ENCODE results near the gene RNF10.
"Not testable (repeated sequence)": the region's sequence is repeated elsewhere in the genome, so short reads cannot be mapped to it uniquely, and the experiment has no call there.

RNF10 gene

GRCh38 chr12:120534203-120534702 is at the start of gene RNF10:
TSS of gene RNF10 (plus strand) at chr12:120534356. CDS start at chr12:120534812, 456 bp downstream.
- peak; percentile 33 to 58 (median 46) for DNase-seq

DNA sequence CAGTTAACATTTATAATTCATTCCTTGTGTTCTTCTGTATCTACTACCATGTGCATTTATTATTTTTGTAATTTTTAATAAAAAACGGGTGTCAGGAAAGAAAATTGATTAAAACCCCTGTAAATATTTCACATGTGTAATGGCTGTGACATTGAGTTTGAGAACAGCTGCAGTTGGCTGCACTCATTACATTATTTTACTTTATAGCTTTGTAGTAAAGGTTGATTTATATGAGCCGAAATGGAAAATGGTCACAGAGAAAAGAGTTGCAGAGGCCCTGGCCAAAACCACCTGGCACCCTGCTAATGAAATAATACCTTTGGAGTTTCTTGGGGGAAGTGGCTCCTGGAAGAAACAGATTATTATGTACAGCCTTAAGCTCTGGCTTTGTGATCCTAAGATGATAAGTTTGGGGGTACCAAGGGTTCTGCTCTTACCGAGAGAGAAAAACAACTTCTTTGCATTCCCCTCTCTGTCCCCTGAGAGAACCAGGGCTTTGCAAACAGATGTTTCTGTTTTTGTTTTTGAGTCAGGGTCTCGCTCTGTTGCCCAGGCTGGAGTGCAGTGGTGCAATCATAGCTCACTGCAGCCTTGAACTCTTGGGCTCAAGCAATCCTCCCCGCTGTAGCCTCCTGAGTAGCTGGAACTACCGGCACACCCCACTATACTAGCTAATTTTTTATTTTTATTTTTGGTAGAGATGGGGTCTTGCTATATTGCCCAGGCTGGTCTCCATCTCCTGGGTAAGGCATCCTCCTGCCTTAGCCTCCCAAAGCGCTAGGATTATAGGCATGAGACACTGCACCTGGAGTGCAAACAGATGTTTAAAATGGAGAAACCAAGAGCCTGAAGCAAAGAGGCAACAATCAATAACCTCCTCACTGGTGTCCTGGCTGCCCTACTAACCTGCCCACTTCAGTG is 47.9 kb upstream of the RNF10 start:
- no peak for DNase-seq

DNA sequence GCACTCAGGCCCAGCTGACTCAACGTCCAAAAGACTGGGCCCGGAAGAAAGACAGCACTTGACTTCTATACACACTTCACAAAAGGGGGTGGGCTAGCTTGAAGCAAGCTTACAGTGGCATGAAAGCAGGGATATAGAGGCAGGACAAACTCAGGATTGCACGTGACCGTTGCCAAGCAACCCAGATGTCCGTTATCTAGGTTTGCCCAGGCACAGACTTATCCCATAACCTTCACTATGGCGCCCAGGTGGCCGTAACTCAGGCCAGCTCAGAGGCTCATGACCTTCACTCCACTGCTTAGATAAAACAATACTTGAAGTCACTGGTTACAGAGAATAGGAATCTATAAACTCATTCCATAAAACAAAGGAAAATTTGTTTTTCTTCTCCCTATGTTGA is 46.6 kb upstream of the RNF10 start:
- DNase-seq = not testable (repeated sequence)

DNA sequence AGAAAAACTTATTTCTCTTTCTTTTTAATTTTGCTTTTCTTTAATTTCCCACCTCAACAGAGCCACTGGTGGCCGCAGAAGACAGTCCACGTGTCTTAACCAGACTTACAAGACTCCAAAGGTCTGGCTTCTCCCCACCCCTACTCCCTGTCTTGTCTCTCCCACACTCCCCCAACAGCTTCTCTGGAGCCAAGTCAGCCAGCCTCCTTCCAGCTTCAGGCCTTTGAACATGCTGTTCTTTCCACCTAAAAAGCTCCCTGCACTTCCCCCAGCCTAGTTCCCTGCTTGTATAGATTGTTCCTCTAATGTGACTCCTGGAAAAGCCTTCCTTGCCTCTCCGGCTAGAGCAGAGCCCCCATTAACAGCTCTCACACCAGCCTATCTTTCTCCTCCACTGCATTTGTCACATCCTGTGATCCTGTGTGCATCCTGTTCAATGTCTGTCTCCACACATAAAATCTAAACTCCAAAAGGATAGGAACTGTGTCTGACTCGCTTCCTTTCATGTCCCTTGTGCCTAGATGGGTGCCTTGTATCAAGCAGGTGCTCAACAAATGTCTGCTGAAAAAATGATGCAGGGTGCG is 46.0 kb upstream of the RNF10 start:
- DNase-seq = no peak

GRCh38 chr12:120489018-120489417 is 45.1 kb upstream of the RNF10 start:
- no peak for DNase-seq

DNA sequence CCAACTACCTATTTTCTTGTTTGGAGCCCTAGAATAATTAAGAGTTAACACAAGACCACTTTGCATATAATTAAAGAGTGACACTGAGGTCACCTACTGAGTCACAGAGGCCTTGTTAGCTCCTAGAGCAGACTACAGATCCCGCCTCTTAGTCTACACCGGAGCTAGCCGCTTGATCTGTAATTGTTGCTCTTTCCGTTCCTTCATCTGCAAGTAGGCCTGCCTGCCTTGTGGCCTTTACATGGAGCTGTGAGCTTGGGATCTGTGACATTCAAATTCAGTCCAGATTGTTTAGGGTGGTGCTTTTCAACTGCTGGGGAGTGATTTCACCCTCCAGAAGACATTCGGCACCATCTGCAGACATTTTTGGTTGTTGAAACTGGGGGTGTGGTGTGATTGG is 43.8 kb upstream of the RNF10 start:
- no peak for DNase-seq

DNA sequence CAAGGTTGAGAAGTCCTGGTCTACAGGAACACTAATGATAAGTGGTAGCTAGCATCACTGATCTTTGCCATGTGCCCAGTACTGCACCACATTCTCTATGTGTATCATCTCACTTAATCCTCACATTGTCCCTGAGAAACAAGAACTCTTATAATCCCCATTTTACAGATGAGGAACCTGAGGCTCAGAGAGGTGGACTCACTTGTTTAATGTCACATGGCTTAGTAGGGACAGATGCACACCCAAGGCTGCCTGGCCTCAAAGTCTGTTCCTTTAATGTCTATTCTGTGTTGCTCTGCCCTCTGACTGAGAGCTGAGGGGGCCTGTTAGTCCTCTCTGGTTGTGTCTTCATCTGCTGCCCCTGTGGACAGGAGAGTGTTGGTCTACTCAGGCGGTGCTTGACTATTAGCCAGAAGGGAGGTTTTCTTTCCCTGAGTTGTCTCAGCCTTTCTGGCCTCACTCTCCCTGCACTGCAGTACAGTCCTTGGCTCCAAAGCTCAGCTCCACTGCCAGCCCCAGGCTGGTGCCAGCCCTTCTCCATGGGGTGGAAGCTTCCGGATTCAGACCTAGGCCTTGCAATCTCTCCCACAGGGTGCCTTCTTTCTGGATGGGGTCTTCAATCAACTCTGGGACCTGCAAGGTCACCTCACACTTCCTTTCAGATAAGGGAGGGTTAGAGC is 43.2 kb upstream of the RNF10 start:
- DNase-seq = no peak

- DNase-seq = no peak
Measured at GRCh38 chr12:120495186-120495730, 38.9 kb upstream of the RNF10 start.

- DNase-seq = peak; percentile 94 to 99 (median 96)
Measured at GRCh38 chr12:120495731-120496412, 38.3 kb upstream of the RNF10 start, which contains the start of gene DYNLL1. TSS of gene DYNLL1 (plus strand) at chr12:120496113. CDS start at chr12:120496422, 309 bp downstream.

GRCh38 chr12:120496413-120497340 is 37.5 kb upstream of the RNF10 start:
- peak in 2 of 4 experiments; percentile 2 to 13 for DNase-seq

DNA sequence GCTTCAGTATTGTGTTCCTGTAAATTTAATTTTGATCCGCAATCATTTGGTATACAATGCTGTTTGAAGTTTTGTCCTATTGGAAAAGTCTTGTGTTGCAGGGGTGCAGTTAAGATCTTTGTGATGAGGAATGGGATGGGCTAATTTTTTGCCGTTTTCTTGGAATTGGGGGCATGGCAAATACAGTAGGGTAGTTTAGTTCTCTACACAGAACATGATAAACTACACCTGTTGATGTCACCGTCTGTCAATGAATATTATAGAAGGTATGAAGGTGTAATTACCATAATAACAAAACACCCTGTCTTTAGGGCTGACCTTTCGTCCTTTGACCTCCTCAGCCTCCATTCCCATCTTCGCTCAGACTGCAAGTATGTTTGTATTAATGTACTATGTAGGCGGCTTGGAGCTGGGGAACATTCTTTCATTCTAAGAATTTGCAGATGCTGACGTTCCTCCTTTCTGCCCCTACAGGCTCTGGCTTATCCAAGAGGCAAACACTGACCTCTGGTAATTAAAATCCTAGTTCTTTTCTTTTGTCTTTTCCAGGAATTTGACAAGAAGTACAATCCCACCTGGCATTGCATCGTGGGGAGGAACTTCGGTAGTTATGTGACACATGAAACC is 36.5 kb upstream of the RNF10 start:
- no peak for DNase-seq

DNA sequence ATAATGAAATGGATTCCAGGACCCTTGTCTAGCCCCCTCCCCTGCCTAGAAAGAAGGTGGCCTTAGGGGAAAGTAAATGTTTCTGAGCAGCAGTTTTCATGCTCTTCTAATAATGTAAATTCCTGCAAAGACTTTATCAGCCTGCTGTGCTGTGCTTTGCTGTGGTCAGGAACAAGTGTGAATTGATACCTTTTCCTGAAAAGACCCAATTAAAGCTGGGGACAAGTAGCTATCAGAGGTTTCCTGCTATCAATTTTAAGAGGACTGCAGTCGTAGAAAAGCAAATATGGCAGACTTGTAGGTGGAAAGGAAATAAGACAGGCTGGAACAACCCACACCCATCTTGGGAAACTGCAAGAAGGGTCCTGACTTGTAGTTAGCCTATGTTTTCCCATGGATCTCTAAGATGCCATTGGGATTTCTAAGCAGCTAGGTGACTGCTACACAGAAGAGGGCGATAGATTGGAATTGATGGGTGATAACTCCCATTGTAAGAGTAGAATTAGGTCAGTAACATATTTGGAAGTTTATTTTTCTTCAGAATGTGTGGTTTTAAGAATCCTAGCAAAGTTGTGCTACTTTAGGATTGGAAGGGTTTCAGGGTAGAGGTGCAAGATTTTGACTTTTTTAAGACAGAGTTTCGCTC is 35.2 kb upstream of the RNF10 start:
- no peak for DNase-seq

DNA sequence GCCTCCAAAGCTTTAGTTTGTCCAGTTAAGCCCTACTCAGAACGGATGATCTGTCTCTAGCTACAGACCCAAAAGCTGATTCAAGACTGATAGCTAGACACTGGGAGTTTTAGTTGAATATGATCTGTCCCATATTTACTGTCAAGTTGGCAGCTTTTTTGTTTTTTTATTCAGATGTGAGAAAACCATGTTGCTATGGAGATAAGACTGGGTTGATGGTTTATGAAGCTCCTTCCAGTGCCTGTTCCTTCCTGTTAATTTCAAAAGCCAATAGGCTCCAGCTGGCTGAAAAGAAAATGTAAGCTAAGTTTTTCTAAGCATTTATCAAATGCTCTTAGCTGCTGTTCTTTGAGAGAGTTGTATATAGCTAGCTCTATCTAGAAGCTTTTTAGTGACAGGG is 33.6 kb upstream of the RNF10 start:
- DNase-seq = no peak

- no peak for DNase-seq
Measured at GRCh38 chr12:120504587-120504986, 29.6 kb upstream of the RNF10 start.

GRCh38 chr12:120508537-120508936 is 25.6 kb upstream of the RNF10 start:
- DNase-seq = no peak

GRCh38 chr12:120514002-120514401 is 20.2 kb upstream of the RNF10 start:
- no peak for DNase-seq

GRCh38 chr12:120515496-120515895 is 18.7 kb upstream of the RNF10 start:
- DNase-seq = no peak

DNA sequence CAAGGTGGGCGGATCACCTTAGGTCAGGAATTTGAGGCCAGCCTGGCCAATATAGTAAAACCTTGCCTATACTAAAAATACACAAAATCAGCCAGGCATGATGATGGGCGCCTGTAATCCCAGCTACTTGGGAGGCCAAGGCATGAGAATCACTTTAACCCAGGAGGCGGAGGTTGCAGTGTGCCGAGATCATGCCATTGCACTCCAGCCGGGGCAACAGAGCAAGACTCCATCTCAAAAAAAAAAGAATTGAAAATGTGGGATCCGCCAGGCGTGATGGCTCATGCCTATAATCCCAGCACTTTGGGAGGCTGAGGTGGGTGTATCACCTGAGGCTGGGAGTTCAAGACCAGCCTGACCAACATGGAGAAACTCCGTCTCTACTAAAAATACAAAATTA is 14.8 kb upstream of the RNF10 start:
- DNase-seq = not testable (repeated sequence)

- DNase-seq = no peak
Measured at GRCh38 chr12:120522568-120522967, 11.6 kb upstream of the RNF10 start.

DNA sequence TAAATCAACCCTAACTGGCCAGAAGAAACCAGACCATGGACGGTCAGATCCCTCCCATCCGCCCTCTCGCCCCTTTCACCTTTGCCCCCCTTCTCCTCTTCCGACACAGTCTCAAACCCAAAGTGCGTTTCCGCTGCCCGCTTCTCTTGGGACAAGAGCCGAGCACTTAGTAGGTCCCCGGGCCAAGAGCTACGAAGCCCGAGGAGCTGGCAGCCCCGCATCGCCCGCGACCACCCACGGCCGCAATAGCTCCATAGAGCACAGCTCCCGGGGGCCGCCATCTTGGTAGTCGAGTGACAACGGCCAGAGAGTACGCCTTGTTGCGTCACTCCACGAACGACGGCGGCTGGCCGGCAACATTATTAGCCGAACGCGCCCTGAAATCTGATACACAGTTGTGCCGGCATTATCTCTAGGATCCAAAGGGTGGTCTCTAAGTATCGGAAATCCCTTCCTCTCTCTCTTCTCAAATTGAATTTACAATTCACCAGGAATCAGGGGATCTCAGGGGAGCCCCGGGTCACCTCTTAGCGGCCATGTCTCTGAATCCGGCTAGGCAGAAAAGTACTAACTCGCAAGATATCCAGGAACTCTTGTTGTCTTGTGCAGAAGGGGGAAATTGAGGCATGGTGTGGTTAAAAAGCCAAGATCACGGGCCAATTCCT is 5.2 kb upstream of the RNF10 start, which contains the start of gene COQ5:
Gene COQ5, minus strand, starts transcription at position 298 of the 665 bp plus-strand sequence. Its CDS starts 17 bp downstream, at position 281.
- peak; percentile 56 to 74 (median 70) for DNase-seq
